A673 (cell line): ENCODE results near the gene GRAMD1A.

ENCODE experiments used
- CTCF ChIP-seq: fragments of 300-800, 200-600 bp; sonication (generic); conservative IDR thresholded peaks from 2 replicates; pipeline ENCODE4 v1.5.1; 2017; ENCODE audit warnings: low read depth, mild to moderate bottlenecking, antibody characterized with exemption, low read length, moderate library complexity, mixed read lengths
- EZH2 ChIP-seq: fragments of 200-600 bp; sonication (generic); IDR thresholded peaks from 2 replicates; pipeline ENCODE4 v1.6.1; 2017; ENCODE audit warnings: borderline replicate concordance, low read depth, mild to moderate bottlenecking, mixed read lengths, antibody characterized with exemption, low read length; ENCODE audit not compliant: poor library complexity, severe bottlenecking

DNA sequence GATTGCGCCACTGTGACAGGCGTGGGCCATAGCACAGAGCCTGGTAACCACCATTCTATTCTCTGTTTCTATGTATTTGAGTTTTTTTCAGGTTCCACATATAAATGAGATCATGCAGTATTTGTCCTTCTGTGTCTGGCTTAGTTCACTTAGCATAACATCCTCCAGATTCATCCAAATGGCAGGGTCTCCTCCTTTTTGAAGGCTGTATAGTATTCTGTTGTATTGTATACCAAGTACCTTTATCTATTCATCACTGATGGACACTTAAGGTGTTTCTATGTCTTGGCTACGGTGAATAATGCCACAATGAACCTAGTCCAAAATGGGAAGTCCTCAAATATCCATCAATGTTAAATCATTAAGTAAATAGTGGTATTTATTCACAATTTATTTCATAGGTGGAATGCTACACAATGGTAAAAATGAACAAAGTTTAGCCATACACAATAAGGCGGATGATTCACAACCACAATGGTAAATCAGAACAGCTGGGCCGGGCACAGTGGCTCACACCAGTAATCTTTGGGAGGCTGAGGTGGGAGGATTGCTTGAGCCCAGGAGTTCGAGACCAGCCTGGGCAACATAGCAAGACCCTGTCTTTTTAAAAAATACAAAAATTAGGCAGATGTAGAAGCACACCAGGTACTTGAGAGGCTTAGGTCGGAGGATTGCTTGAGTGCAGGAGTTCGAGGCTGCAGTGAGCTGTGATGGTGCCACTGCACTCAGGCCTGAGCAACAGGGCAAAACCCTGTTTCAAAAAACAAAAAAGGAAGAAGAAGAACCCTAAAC lies 8.4 kb upstream of the GRAMD1A start:
- TF ChIP-seq CTCF (no peak), EZH2 (no peak)
